RWPE1 (cell line): ENCODE results near the gene PRPF18.

ENCODE experiments used
- CTCF ChIA-PET: fragments of 350-600 bp; sonication (Branson Sonifier 250); formaldehyde crosslinking; extraction: SDS; loops from one replicate; lab custom pipeline; 2021; lab: Yijun Ruan, JAX
- POLR2A ChIA-PET: fragments of 400-600 bp; formaldehyde crosslinking; extraction: SDS; loops from one replicate; lab custom pipeline; 2020; ENCODE audit warnings: antibody characterized with exemption; ENCODE audit not compliant: low non-redundant PET; lab: Yijun Ruan, JAX
- DNase-seq: peaks from one replicate; pipeline ENCODE4 v3.0.0; 2012; ENCODE audit warnings: low spot score
- H3K27ac ChIP-seq: fragments of 450-650 bp; 2 replicates; pipeline ENCODE4 v1.5.1; 2017
- TF ChIP-seq, protein P1 (sequence below): fragments of 450-650 bp; conservative IDR thresholded peaks from 2 replicates; pipeline ENCODE4 v1.5.1; 2017; ENCODE audit warnings: low read depth, mild to moderate bottlenecking

Gene PRPF18

DNA sequence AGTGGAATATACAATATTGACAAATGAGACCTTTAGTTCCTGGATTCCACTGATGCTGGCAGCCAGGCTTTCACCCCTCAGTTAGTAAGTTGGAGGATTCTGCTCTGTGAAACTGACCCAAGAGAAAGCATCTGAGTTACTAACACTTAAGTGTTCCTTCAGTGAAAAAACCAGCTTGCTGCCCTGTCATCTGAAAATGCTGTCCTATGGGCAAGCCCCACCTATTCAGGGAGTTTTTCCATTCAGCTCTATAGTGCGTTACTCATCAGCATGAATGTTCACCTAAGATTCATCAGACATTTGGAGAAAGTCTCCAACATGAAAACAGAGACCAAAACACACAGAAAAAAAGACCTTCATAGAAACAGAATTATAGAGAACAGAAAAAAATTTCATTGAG, 37.9 kb downstream of the PRPF18 start:
- CTCF ChIA-PET: no interaction called here
- POLR2A ChIA-PET: no interaction called here
- DNase-seq: no peak

DNA sequence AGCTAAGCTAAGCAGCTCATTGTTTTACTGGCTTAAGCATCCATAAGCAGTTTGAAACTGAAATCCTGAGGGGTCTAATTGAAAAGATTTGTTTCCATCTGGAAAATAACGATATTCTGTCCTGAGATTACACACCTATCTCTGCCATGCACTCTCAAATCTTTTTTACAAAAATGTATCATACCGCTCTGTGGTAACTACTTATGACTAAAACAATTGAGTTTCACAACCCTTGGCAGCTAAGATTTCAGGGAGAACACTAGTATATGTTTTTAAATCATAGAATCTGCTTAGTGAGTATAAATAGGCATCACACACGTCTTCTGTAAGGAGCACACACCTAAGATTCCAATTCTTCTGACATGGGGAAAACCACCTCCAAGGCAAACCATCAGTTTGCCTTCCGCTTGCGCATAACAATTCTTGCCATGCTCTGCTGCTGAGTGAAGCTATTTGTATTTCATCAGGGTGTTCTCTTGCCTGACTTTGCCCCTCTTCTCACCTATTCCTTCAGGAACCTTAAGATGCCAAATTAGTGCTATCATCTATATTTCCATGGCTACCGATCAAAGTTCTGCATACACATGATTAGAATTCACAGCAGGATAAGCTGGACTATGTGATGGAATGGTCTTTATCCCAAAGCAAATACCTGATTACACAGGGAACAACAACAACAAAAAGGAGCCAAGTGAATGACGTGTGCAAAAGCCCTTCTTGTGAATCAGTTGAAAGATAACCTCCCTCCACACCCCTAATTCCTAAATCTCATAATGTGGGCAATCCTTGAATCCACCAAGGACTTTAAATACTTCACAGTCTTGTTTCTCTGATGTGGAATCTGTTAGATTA, 40.9 kb downstream of the PRPF18 start:
- DNase-seq: no peak
- ChIA-PET POLR2A (no interaction called here), CTCF (interaction anchor here (1.2 kb wide), 1 partner anchor 12 kb away, joined by 3 read pairs; no protein-coding TSS in a partner anchor)
- H3K27ac ChIP-seq: no peak overlapping the region
- TF ChIP-seq, protein P1, sequence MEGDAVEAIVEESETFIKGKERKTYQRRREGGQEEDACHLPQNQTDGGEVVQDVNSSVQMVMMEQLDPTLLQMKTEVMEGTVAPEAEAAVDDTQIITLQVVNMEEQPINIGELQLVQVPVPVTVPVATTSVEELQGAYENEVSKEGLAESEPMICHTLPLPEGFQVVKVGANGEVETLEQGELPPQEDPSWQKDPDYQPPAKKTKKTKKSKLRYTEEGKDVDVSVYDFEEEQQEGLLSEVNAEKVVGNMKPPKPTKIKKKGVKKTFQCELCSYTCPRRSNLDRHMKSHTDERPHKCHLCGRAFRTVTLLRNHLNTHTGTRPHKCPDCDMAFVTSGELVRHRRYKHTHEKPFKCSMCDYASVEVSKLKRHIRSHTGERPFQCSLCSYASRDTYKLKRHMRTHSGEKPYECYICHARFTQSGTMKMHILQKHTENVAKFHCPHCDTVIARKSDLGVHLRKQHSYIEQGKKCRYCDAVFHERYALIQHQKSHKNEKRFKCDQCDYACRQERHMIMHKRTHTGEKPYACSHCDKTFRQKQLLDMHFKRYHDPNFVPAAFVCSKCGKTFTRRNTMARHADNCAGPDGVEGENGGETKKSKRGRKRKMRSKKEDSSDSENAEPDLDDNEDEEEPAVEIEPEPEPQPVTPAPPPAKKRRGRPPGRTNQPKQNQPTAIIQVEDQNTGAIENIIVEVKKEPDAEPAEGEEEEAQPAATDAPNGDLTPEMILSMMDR: no peak

More for the DNA sequence above, 37.9 kb downstream of the PRPF18 start:
- no peak overlapping the region for H3K27ac ChIP-seq
- TF ChIP-seq, protein P1: no peak

DNA sequence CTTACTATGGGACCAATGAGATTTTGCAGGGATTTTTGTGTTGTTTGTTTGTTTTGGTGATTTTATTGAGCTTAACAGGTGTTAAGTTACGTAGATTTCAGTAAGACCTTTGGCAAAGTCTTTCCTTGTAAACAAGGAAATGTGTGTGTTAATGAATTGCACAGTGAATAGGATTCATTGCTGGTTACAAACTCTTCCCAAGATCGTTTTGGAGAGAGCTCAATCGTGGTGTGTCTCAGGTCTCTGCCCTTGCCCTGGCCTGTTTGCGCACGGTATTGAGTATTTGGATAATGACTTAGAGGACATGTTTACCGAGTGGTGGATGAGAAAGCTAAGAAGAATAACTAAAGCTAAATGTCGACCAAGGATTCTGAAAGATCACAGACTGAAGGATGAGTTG, 41.9 kb downstream of the PRPF18 start:
- TF ChIP-seq, protein P1: no peak
- CTCF ChIA-PET: no interaction called here
- POLR2A ChIA-PET: no interaction called here
- no peak for DNase-seq
- H3K27ac ChIP-seq: no peak overlapping the region

DNA sequence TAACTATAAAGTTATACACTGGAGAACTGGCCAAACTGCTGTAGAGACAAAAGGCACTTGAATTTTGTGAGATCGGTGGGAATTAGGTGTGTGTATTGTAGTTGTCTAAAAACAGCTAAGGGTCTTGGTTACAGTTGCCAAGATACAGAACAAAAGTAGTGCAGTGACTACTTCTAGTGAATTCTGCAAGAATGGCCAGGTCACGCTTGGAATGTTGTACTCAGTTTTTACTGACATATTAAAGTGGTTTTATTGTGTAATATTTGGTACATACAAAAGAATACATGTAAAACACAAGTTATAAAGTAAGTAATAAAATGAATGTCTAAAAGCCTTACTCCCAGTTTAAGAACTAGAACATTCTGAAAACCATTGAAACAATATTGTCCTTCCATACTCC, 42.4 kb downstream of the PRPF18 start:
- POLR2A ChIA-PET: no interaction called here
- no peak overlapping the region for H3K27ac ChIP-seq
- no peak for DNase-seq

DNA sequence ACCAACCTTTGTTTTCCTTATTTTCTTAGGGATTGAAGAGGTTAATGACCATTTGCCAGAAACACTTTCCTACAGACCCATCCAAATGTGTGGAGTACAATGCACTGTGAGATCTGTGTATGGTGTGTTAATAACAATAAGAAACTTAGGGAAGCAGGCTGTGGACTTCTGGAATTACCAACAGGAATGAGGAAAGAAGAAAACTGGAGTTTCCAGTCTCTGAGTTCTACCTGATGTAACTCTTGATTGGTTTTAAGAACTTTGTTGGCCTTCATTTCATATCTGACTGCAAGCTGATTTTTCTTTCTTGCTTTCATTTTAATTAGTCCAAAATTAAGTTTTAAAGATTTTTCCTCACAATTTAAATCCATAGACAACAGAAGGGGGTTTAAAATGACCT, 43.5 kb downstream of the PRPF18 start:
- no peak for DNase-seq
- TF ChIP-seq, protein P1: no peak
- ChIA-PET POLR2A (no interaction called here), CTCF (interaction anchor here (0.7 kb wide), 1 partner anchor 86 kb away, joined by 3 read pairs; no protein-coding TSS in a partner anchor)
- H3K27ac ChIP-seq: no peak overlapping the region

More for the DNA sequence above, 42.4 kb downstream of the PRPF18 start:
- CTCF ChIA-PET: no interaction called here
- TF ChIP-seq, protein P1: no peak

DNA sequence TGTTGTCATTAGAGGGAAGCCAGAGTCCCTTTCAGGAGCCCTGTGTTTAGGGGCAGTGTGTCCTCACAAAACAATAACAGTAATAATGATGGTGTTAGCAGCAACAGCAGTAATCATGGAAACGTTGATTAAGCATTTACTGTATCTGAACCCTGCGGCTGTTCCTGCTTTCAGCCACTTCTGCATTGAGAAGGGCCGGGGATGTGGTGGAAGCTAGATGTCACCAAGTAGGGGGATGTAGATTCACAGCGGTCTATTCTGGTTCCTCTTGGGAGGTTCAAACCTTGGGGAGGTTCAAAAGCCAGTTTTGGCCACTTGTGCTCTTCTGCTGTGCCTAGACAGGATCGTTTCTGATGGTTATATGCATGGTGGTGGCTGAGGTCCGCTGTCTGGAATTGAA, 44.8 kb downstream of the PRPF18 start:
- TF ChIP-seq, protein P1: no peak
- CTCF ChIA-PET: no interaction called here
- DNase-seq: no peak
- POLR2A ChIA-PET: no interaction called here
- H3K27ac ChIP-seq: no peak overlapping the region
